ENCODE results near the gene NFATC2.
A peak's percentile ranks its signal among the peaks of the same experiment; 100 is the strongest.

NFATC2 gene

GRCh38 chr20:51450984-51451383, 91.5 kb downstream of the NFATC2 start:
- peaks cover 0 to 4% (median 0%) of the 10 kb centered on the region in 3 donors for H3K36me3 ChIP-seq
- DNase-seq, result no peak
- H3K27ac ChIP-seq, result no peak overlapping the region
- no peaks in the 10 kb centered on the region for H3K27me3 ChIP-seq
- no peak for TF ChIP-seq CTCF (IDR thresholded peaks at IDR 0.05)
- H3K4me3 ChIP-seq, result no peak overlapping the region
- no peaks in the 10 kb centered on the region for H3K9me3 ChIP-seq
- H3K4me1 ChIP-seq, result peaks cover 0 to 46% (median 32%) of the 10 kb centered on the region in 4 donors
- intact Hi-C loops (cut with DNase I; ENCODE audit: low total_unique reads), result loop anchor here (10.0 kb wide), 1 partner anchor 496 kb away; the partner anchor contains the start of genes DPM1 and MOCS3

GRCh38 chr20:51450221-51450712, 92.3 kb downstream of the NFATC2 start:
- Histone ChIP-seq H3K4me3 (no peak overlapping the region), H3K27me3 (no peaks in the 10 kb centered on the region), H3K36me3 (peaks cover 0 to 4% (median 0%) of the 10 kb centered on the region in 3 donors), H3K27ac (peak overlapping the region in 1 of 2 donors; percentile 18), H3K4me1 (peaks cover 0 to 42% (median 31%) of the 10 kb centered on the region in 4 donors), H3K9me3 (no peaks in the 10 kb centered on the region)
- DNase-seq, result no peak
- no peak for TF ChIP-seq CTCF (IDR thresholded peaks at IDR 0.05)
- intact Hi-C loops (cut with DNase I; ENCODE audit: low total_unique reads), result loop anchor here (10.0 kb wide), 1 partner anchor 495 kb away; the partner anchor contains the start of genes DPM1 and MOCS3

- Histone ChIP-seq H3K4me3 (no peak overlapping the region), H3K27me3 (no peaks in the 10 kb centered on the region), H3K9me3 (no peaks in the 10 kb centered on the region), H3K36me3 (peaks cover 0 to 4% (median 0%) of the 10 kb centered on the region in 3 donors), H3K4me1 (peaks cover 0 to 40% (median 31%) of the 10 kb centered on the region in 4 donors), H3K27ac (peak overlapping the region; percentile 51 to 61)
- DNase-seq, result no peak
- no peak for TF ChIP-seq CTCF (IDR thresholded peaks at IDR 0.05)
- intact Hi-C loops (cut with DNase I; ENCODE audit: low total_unique reads), result loop anchor here (10.0 kb wide), 1 partner anchor 495 kb away; the partner anchor contains the start of genes DPM1 and MOCS3
Observed at GRCh38 chr20:51449498-51450220, 92.9 kb downstream of the NFATC2 start.

GRCh38 chr20:51447765-51448148, 94.8 kb downstream of the NFATC2 start:
- intact Hi-C loops (cut with DNase I; ENCODE audit: low total_unique reads), result no loop called here
- DNase-seq, result no peak
- H3K9me3 ChIP-seq, result no peaks in the 10 kb centered on the region
- TF ChIP-seq CTCF (IDR thresholded peaks at IDR 0.05), result no peak
- no peak overlapping the region for H3K4me3 ChIP-seq
- H3K36me3 ChIP-seq, result peaks cover 0 to 4% (median 0%) of the 10 kb centered on the region in 3 donors
- peak overlapping the region; percentile 51 to 61 for H3K27ac ChIP-seq
- peaks cover 0 to 40% (median 31%) of the 10 kb centered on the region in 4 donors for H3K4me1 ChIP-seq
- no peaks in the 10 kb centered on the region for H3K27me3 ChIP-seq

- peaks cover 0 to 40% (median 31%) of the 10 kb centered on the region in 4 donors for H3K4me1 ChIP-seq
Observed at GRCh38 chr20:51447097-51447764, 95.3 kb downstream of the NFATC2 start.

More at GRCh38 chr20:51447097-51447764, 95.3 kb downstream of the NFATC2 start:
- H3K27me3 ChIP-seq, result no peaks in the 10 kb centered on the region
- intact Hi-C loops (cut with DNase I; ENCODE audit: low total_unique reads), result no loop called here
- peaks cover 0 to 4% (median 0%) of the 10 kb centered on the region in 3 donors for H3K36me3 ChIP-seq
- H3K9me3 ChIP-seq, result no peaks in the 10 kb centered on the region
- no peak for TF ChIP-seq CTCF (IDR thresholded peaks at IDR 0.05)
- peak overlapping the region; percentile 51 to 61 for H3K27ac ChIP-seq
- DNase-seq, result peak; percentile 77 to 86
- peak overlapping the region in 1 of 2 donors; percentile 4 for H3K4me3 ChIP-seq
